PC-9 (cell line): ENCODE measurements around the gene MCTS1. TPM values are rescaled to one million over a fixed set of nuclear protein-coding genes. Genes with fewer than 3 reads are reported as not detected.

ENCODE experiments used
- BruUV-seq: library from RNA; stranded (reverse); fragments of 400-500 nt; replicated peaks from 2 replicates; lab custom pipeline; 2021; lab: Mats Ljungman, UMichigan
- CTCF ChIA-PET: fragments of 300-600 bp; sonication (Branson Sonifier 250); formaldehyde crosslinking; loops from one replicate; lab custom pipeline; 2022; ENCODE audit warnings: antibody characterized with exemption; lab: Charles Lee
- POLR2A ChIA-PET: fragments of 300-600 bp; sonication (Branson Sonifier 250); formaldehyde crosslinking; loops from one replicate; lab custom pipeline; 2022; ENCODE audit warnings: antibody characterized with exemption; ENCODE audit not compliant: unreplicated experiment; lab: Charles Lee
- DNase-seq, 2 experiments: peaks; one replicate each; pipeline versions ENCODE4 v3.0.0 to v3.0.0-alpha.2; 2015 to 2022; ENCODE audit warnings: mixed read lengths in 1 of 2
- H2AFZ ChIP-seq: fragments of 200-600 bp; sonication (generic); 2 replicates; pipeline ENCODE4 v1.8.1; 2017; ENCODE audit warnings: antibody characterized with exemption
- H3F3A ChIP-seq: fragments of 200-600 bp; sonication (generic); 2 replicates; pipeline ENCODE4 v1.8.1; 2017; ENCODE audit warnings: antibody characterized with exemption, mild to moderate bottlenecking, low read depth; ENCODE audit not compliant: insufficient read depth
- H3K27ac ChIP-seq: fragments of 200-600 bp; sonication (generic); 2 replicates; pipeline ENCODE4 v1.6.1; 2016; ENCODE audit warnings: mixed run types
- H3K27me3 ChIP-seq: fragments of 200-600 bp; sonication (generic); 2 replicates; pipeline ENCODE4 v1.6.1; 2016; ENCODE audit warnings: low read depth, mixed run types; ENCODE audit not compliant: insufficient read depth
- H3K36me3 ChIP-seq: fragments of 200-600 bp; sonication (generic); 2 replicates; pipeline ENCODE4 v1.6.1; 2016; ENCODE audit warnings: low read depth, mixed run types
- H3K4me1 ChIP-seq: fragments of 200-600 bp; sonication (generic); replicated peaks from 2 replicates; pipeline ENCODE4 v1.6.1; 2016; ENCODE audit warnings: mixed run types; ENCODE audit not compliant: insufficient read depth
- H3K4me2 ChIP-seq: fragments of 200-600 bp; sonication (generic); 2 replicates; pipeline ENCODE4 v1.6.1; 2017; ENCODE audit warnings: mixed run types
- H3K4me3 ChIP-seq: fragments of 200-600 bp; sonication (generic); 2 replicates; pipeline ENCODE4 v1.6.1; 2016; ENCODE audit warnings: mixed run types
- H3K79me2 ChIP-seq: fragments of 200-600 bp; sonication (generic); 2 replicates; pipeline ENCODE4 v1.6.1; 2017; ENCODE audit warnings: low read depth, mixed run types
- H3K9me2 ChIP-seq: fragments of 200-600 bp; sonication (generic); 2 replicates; pipeline ENCODE4 v1.8.1; 2017; ENCODE audit warnings: mild to moderate bottlenecking; ENCODE audit not compliant: insufficient read depth
- H3K9me3 ChIP-seq: fragments of 200-600 bp; sonication (generic); 2 replicates; pipeline ENCODE4 v1.8.1; 2016; ENCODE audit warnings: low read depth; ENCODE audit not compliant: insufficient read depth
- H4K20me1 ChIP-seq: fragments of 200-600 bp; sonication (generic); 2 replicates; pipeline ENCODE4 v1.8.1; 2017; ENCODE audit not compliant: insufficient read depth
- CTCF ChIP-seq: fragments of 200-600 bp; sonication (generic); conservative IDR thresholded peaks from 2 replicates; pipeline ENCODE4 v1.6.1; 2017; ENCODE audit warnings: mixed run types, antibody characterized with exemption, mild to moderate bottlenecking, moderate library complexity
- EZH2 ChIP-seq: fragments of 200-600 bp; sonication (generic); IDR thresholded peaks from 2 replicates; pipeline ENCODE4 v1.8.0; 2017; ENCODE audit warnings: antibody characterized with exemption, low read depth
- intact Hi-C: fragments of 100-400 bp; cut with micrococcal nuclease; formaldehyde crosslinking; loops from one replicate; pipeline ENCODE4 v1.10.0; 2022; ENCODE audit not compliant: unreplicated experiment
- total RNA-seq: library from RNA; stranded (reverse); gene quantifications from 2 replicates; pipeline ENCODE4 v1.2.3, GENCODE V29; 2021

MCTS1 gene
- total RNA-seq, 1 experiment from 2014 or later = 98.4 TPM

GRCh38 chrX:120629667-120630537 is 26.0 kb downstream of the MCTS1 start, which contains the start of gene C1GALT1C1:
TSS of gene C1GALT1C1 (minus strand) at chrX:120630054. CDS start at chrX:120627166, 2,888 bp downstream.
- peak; percentile 92 to 98 for DNase-seq
- POLR2A ChIA-PET = no interaction called here
- H3K9me3 ChIP-seq = no peaks in the 10 kb centered on the region
- no TSS peak for BruUV-seq
- intact Hi-C loops = loop anchor here (1.0 to 5.0 kb wide), 4 partner anchors 32 to 141 kb away; no protein-coding TSS in a partner anchor
- CTCF ChIA-PET = no interaction called here
- peak within 1 kb of the TSS; percentile 87 for H3K27ac ChIP-seq
- peak within 1 kb of the TSS; percentile 83 for H2AFZ ChIP-seq
- H3K4me1 ChIP-seq = peaks cover 23% of the 10 kb centered on the region
- H4K20me1 ChIP-seq = no peaks in the 10 kb centered on the region
- H3K79me2 ChIP-seq = peaks cover 46% of the 10 kb centered on the region
- TF ChIP-seq CTCF = no peak
- TF ChIP-seq EZH2 = no peak
- peak within 1 kb of the TSS; percentile 82 for H3K4me2 ChIP-seq
- H3K27me3 ChIP-seq = no peaks in the 10 kb centered on the region
- H3K4me3 ChIP-seq = peak within 1 kb of the TSS; percentile 77
- H3K9me2 ChIP-seq = no peaks in the 10 kb centered on the region
- peaks cover 16% of the 10 kb centered on the region for H3K36me3 ChIP-seq
- H3F3A ChIP-seq = peaks cover 12% of the 10 kb centered on the region; the same call in 1 of the 2 replicates

- TF ChIP-seq CTCF = no peak
- TF ChIP-seq EZH2 = no peak
- Histone ChIP-seq H3K9me2 (no peaks in the 10 kb centered on the region), H2AFZ (no peak overlapping the region), H4K20me1 (no peaks in the 10 kb centered on the region), H3F3A (peaks cover 6% of the 10 kb centered on the region; the same call in 1 of the 2 replicates), H3K4me1 (no peaks in the 10 kb centered on the region), H3K9me3 (no peaks in the 10 kb centered on the region), H3K79me2 (no peaks in the 10 kb centered on the region), H3K4me3 (no peak overlapping the region), H3K4me2 (no peak overlapping the region), H3K36me3 (no peaks in the 10 kb centered on the region), H3K27me3 (no peaks in the 10 kb centered on the region), H3K27ac (no peak overlapping the region)
- DNase-seq = no peak
- intact Hi-C loops = no loop called here
- ChIA-PET CTCF (no interaction called here), POLR2A (no interaction called here)
- no TSS peak for BruUV-seq
These were observed 34.7 kb downstream of the MCTS1 start for GRCh38 chrX:120638619-120639018.

- ChIA-PET CTCF (no interaction called here), POLR2A (no interaction called here)
- peak in 1 of 2 experiments; percentile 49 for DNase-seq
- Histone ChIP-seq H3K36me3 (no peaks in the 10 kb centered on the region), H3K27me3 (no peaks in the 10 kb centered on the region), H3K79me2 (no peaks in the 10 kb centered on the region), H3F3A (peaks cover 6% of the 10 kb centered on the region; the same call in 1 of the 2 replicates), H3K4me2 (no peak overlapping the region), H3K9me2 (no peaks in the 10 kb centered on the region), H3K9me3 (no peaks in the 10 kb centered on the region), H3K27ac (0 out of 2 replicates have a peak overlapping the region, but pooled peaks have one; percentile 8), H3K4me3 (no peak overlapping the region), H2AFZ (no peak overlapping the region; the same call in 1 of the 2 replicates), H4K20me1 (no peaks in the 10 kb centered on the region), H3K4me1 (no peaks in the 10 kb centered on the region)
- BruUV-seq = no TSS peak
- TF ChIP-seq EZH2 (no peak), CTCF (no peak)
- intact Hi-C loops = no loop called here
These were observed 39.0 kb downstream of the MCTS1 start for GRCh38 chrX:120642871-120643270.
